HepG2 (cell line): ENCODE results near the gene MRPL34. TPM values are rescaled to one million over a fixed set of nuclear protein-coding genes. Genes with fewer than 3 reads are reported as not detected.

Experiments
- GLI4 ChIP-seq: sonication (generic); formaldehyde crosslinking; IDR thresholded peaks from 2 replicates; pipeline ENCODE4 v1.5.1; 2020; ENCODE audit warnings: missing genetic modification reagents, mild to moderate bottlenecking, moderate library complexity, borderline replicate concordance
- IRX3 ChIP-seq: sonication (generic); formaldehyde crosslinking; IDR thresholded peaks from 2 replicates; pipeline ENCODE4 v1.8.1; 2023; ENCODE audit warnings: mild to moderate bottlenecking, low read depth, missing genetic modification reagents, borderline replicate concordance
- NR1H2 ChIP-seq: sonication (generic); formaldehyde crosslinking; IDR thresholded peaks from 2 replicates; pipeline ENCODE4 v1.8.1; 2022; ENCODE audit warnings: low read depth, missing genetic modification reagents, borderline replicate concordance
- PCBP2 ChIP-seq: fragments of 200-400 bp; formaldehyde crosslinking; optimal IDR thresholded peaks from 2 replicates; pipeline ENCODE3; 2018; ENCODE audit warnings: low read length, low read depth; ENCODE audit not compliant: poor library complexity, severe bottlenecking
- RARA ChIP-seq: IDR thresholded peaks from 2 replicates; pipeline ENCODE4 v1.6.1; 2016; ENCODE audit warnings: missing genetic modification reagents, missing compliant biosample characterization
- REL ChIP-seq: sonication (generic); formaldehyde crosslinking; conservative IDR thresholded peaks from 2 replicates; pipeline ENCODE4 v1.8.0; 2022; ENCODE audit warnings: mild to moderate bottlenecking, missing genetic modification reagents, moderate library complexity
- ZBTB7A ChIP-seq: sonication (generic); formaldehyde crosslinking; IDR thresholded peaks from 2 replicates; pipeline ENCODE4 v1.8.0; 2022; ENCODE audit warnings: mild to moderate bottlenecking, missing genetic modification reagents
- ZNF138 ChIP-seq: sonication (generic); formaldehyde crosslinking; IDR thresholded peaks from 2 replicates; pipeline ENCODE4 v1.5.0; 2020; ENCODE audit warnings: mild to moderate bottlenecking, low read depth, missing genetic modification reagents
- ZNF562 ChIP-seq: sonication (generic); formaldehyde crosslinking; IDR thresholded peaks from 2 replicates; pipeline ENCODE4 v1.8.0; 2022; ENCODE audit warnings: missing genetic modification reagents, borderline replicate concordance
- ZNF589 ChIP-seq: sonication (generic); formaldehyde crosslinking; conservative IDR thresholded peaks from 2 replicates; pipeline ENCODE4 v1.8.0; 2022; ENCODE audit warnings: mild to moderate bottlenecking, moderate library complexity, missing genetic modification reagents
- ZNF607 ChIP-seq: sonication (generic); formaldehyde crosslinking; IDR thresholded peaks from 2 replicates; pipeline ENCODE4 v1.5.1; 2020; ENCODE audit warnings: missing genetic modification reagents, mild to moderate bottlenecking, borderline replicate concordance
- ZNF672 ChIP-seq: sonication (generic); formaldehyde crosslinking; IDR thresholded peaks from 2 replicates; pipeline ENCODE4 v1.8.1; 2022; ENCODE audit warnings: missing genetic modification reagents
- ZNF841 ChIP-seq: sonication (generic); formaldehyde crosslinking; IDR thresholded peaks from 2 replicates; pipeline ENCODE4 v1.8.1; 2023; ENCODE audit warnings: missing genetic modification reagents, borderline replicate concordance
- polyA plus RNA-seq, 8 experiments: library from polyadenylated mRNA; depleted of rRNA in 3 of 8; stranded (reverse) in 7 of 8; unstranded in 1 of 8; fragments of >200 nt; fragmentation: Illumina TruSeq in 4 of 8; extraction: Trizol in 4 of 8; gene quantifications; 2 replicates each; pipeline versions ENCODE4 v1.2.1 to v1.2.3, GENCODE V29; 2011 to 2016; ENCODE audit warnings: low read depth in 4 of 8, missing spikeins in 1 of 8, mixed read lengths in 1 of 8; ENCODE audit not compliant: insufficient read depth in 1 of 8
- total RNA-seq, 5 experiments: library from RNA; depleted of rRNA; stranded (reverse); fragments of >200 nt; fragmentation: Illumina TruSeq; extraction: Trizol; gene quantifications; 2 replicates each; pipeline ENCODE4 v1.2.3, GENCODE V29; 2016; ENCODE audit warnings: low read depth in 1 of 5
- TF ChIP-seq, protein P1 (sequence below): sonication (generic); formaldehyde crosslinking; IDR thresholded peaks from 2 replicates; pipeline ENCODE4 v1.9.0; 2021; ENCODE audit warnings: missing genetic modification reagents, borderline replicate concordance
- TF ChIP-seq, protein P2 (sequence below): sonication (generic); formaldehyde crosslinking; IDR thresholded peaks from 2 replicates; pipeline ENCODE4 v1.5.1; 2020; ENCODE audit warnings: mild to moderate bottlenecking, missing genetic modification reagents, moderate library complexity
- TF ChIP-seq, protein P3 (sequence below): sonication (generic); formaldehyde crosslinking; IDR thresholded peaks from 2 replicates; pipeline ENCODE4 v1.5.1; 2020; ENCODE audit warnings: mild to moderate bottlenecking, missing genetic modification reagents, moderate library complexity
- TF ChIP-seq, protein P4 (sequence below): IDR thresholded peaks from 2 replicates; pipeline ENCODE4 v1.6.1; 2016; ENCODE audit warnings: mild to moderate bottlenecking
- TF ChIP-seq, protein P5 (sequence below): sonication (generic); formaldehyde crosslinking; IDR thresholded peaks from 2 replicates; pipeline ENCODE4 v1.5.0; 2020; ENCODE audit warnings: missing genetic modification reagents

Gene MRPL34
- total and polyA plus RNA-seq, 2 of the 13 experiments (the other 11 are each of a cell fraction or from before 2014, with no cell fraction given) = 74.0 to 77.3 TPM

DNA sequence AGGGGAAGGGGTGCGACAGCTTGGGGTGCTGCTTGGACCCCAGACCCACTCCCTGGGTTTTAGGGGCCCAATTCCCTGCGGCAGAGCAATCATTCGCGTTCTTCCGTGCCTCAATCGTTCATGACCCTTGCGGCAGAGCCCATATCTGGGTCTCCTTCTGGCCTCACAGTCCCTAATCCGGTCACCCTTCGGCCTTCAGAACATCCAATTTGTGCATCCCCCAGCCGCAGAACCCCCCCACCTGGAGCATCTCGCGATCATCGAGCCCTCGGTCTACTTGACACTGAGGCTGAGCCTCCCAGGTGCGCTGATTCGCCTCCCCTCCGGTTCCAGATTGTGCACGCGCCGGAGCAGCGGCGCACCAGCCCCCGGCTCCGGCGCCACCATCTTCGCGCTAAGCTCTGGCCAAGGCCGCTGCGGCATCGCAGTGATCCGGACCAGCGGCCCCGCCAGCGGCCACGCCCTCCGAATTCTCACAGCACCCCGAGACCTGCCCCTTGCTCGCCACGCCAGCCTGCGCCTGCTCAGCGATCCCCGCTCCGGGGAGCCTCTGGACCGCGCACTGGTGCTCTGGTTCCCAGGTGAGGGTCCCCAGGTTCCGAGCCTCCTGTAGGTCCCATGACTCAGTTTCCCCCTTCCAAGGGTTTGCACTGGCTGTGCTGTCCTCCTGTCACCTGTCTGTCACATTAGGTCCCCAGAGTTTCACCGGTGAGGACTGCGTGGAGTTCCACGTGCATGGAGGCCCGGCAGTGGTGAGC, 32.2 kb downstream of the MRPL34 start (continued):
- TF ChIP-seq, protein P1, sequence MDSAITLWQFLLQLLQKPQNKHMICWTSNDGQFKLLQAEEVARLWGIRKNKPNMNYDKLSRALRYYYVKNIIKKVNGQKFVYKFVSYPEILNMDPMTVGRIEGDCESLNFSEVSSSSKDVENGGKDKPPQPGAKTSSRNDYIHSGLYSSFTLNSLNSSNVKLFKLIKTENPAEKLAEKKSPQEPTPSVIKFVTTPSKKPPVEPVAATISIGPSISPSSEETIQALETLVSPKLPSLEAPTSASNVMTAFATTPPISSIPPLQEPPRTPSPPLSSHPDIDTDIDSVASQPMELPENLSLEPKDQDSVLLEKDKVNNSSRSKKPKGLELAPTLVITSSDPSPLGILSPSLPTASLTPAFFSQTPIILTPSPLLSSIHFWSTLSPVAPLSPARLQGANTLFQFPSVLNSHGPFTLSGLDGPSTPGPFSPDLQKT (CRISPR knock-in tag) = peak; percentile 71; the same call in 1 of the 2 replicates
- TF ChIP-seq, protein P2, sequence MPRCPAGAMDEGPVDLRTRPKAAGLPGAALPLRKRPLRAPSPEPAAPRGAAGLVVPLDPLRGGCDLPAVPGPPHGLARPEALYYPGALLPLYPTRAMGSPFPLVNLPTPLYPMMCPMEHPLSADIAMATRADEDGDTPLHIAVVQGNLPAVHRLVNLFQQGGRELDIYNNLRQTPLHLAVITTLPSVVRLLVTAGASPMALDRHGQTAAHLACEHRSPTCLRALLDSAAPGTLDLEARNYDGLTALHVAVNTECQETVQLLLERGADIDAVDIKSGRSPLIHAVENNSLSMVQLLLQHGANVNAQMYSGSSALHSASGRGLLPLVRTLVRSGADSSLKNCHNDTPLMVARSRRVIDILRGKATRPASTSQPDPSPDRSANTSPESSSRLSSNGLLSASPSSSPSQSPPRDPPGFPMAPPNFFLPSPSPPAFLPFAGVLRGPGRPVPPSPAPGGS = no peak
- no peak for TF ChIP-seq PCBP2
- TF ChIP-seq RARA (CRISPR knock-in tag) = no peak
- no peak for TF ChIP-seq GLI4
- no peak for TF ChIP-seq ZNF841 (CRISPR knock-in tag)
- TF ChIP-seq ZNF672 (CRISPR knock-in tag) = peak; percentile 88
- TF ChIP-seq, protein P3, sequence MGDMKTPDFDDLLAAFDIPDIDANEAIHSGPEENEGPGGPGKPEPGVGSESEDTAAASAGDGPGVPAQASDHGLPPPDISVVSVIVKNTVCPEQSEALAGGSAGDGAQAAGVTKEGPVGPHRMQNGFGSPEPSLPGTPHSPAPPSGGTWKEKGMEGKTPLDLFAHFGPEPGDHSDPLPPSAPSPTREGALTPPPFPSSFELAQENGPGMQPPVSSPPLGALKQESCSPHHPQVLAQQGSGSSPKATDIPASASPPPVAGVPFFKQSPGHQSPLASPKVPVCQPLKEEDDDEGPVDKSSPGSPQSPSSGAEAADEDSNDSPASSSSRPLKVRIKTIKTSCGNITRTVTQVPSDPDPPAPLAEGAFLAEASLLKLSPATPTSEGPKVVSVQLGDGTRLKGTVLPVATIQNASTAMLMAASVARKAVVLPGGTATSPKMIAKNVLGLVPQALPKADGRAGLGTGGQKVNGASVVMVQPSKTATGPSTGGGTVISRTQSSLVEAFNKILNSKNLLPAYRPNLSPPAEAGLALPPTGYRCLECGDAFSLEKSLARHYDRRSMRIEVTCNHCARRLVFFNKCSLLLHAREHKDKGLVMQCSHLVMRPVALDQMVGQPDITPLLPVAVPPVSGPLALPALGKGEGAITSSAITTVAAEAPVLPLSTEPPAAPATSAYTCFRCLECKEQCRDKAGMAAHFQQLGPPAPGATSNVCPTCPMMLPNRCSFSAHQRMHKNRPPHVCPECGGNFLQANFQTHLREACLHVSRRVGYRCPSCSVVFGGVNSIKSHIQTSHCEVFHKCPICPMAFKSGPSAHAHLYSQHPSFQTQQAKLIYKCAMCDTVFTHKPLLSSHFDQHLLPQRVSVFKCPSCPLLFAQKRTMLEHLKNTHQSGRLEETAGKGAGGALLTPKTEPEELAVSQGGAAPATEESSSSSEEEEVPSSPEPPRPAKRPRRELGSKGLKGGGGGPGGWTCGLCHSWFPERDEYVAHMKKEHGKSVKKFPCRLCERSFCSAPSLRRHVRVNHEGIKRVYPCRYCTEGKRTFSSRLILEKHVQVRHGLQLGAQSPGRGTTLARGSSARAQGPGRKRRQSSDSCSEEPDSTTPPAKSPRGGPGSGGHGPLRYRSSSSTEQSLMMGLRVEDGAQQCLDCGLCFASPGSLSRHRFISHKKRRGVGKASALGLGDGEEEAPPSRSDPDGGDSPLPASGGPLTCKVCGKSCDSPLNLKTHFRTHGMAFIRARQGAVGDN (CRISPR knock-in tag) = peak; percentile 38; the same call in 1 of the 2 replicates
- no peak for TF ChIP-seq ZBTB7A
- peak; percentile 48; the same call in 1 of the 2 replicates for TF ChIP-seq ZNF607 (CRISPR knock-in tag)
- TF ChIP-seq ZNF589 (CRISPR knock-in tag) = peak; percentile 22; the same call in 1 of the 2 replicates
- 0 out of 2 replicates have a peak, but pooled peaks have one; percentile 54 for TF ChIP-seq REL (CRISPR knock-in tag)
- TF ChIP-seq ZNF138 = no peak
- TF ChIP-seq IRX3 (CRISPR knock-in tag) = no peak
- TF ChIP-seq, protein P4, sequence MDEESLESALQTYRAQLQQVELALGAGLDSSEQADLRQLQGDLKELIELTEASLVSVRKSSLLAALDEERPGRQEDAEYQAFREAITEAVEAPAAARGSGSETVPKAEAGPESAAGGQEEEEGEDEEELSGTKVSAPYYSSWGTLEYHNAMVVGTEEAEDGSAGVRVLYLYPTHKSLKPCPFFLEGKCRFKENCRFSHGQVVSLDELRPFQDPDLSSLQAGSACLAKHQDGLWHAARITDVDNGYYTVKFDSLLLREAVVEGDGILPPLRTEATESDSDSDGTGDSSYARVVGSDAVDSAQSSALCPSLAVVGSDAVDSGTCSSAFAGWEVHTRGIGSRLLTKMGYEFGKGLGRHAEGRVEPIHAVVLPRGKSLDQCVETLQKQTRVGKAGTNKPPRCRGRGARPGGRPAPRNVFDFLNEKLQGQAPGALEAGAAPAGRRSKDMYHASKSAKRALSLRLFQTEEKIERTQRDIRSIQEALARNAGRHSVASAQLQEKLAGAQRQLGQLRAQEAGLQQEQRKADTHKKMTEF (CRISPR knock-in tag) = peak; percentile 43; the same call in 1 of the 2 replicates
- TF ChIP-seq, protein P5, sequence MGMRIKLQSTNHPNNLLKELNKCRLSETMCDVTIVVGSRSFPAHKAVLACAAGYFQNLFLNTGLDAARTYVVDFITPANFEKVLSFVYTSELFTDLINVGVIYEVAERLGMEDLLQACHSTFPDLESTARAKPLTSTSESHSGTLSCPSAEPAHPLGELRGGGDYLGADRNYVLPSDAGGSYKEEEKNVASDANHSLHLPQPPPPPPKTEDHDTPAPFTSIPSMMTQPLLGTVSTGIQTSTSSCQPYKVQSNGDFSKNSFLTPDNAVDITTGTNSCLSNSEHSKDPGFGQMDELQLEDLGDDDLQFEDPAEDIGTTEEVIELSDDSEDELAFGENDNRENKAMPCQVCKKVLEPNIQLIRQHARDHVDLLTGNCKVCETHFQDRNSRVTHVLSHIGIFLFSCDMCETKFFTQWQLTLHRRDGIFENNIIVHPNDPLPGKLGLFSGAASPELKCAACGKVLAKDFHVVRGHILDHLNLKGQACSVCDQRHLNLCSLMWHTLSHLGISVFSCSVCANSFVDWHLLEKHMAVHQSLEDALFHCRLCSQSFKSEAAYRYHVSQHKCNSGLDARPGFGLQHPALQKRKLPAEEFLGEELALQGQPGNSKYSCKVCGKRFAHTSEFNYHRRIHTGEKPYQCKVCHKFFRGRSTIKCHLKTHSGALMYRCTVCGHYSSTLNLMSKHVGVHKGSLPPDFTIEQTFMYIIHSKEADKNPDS (CRISPR knock-in tag) = 0 out of 2 replicates have a peak, but pooled peaks have one; percentile 51
- no peak for TF ChIP-seq ZNF562 (CRISPR knock-in tag)
- TF ChIP-seq NR1H2 = no peak
